K562 (cell line): ENCODE measurements around the gene PLCD1. TPM values are rescaled to one million over a fixed set of nuclear protein-coding genes. Genes with fewer than 3 reads are reported as not detected.

Experiments used
- ATAC-seq: fragments of 200-7000 bp; cut with Tn5 transposase; 3 replicates; pipeline ENCODE4 v1.9.1; 2020; ENCODE audit warnings: moderate library complexity
- BruUV-seq: library from RNA; stranded (reverse); fragments of 400-500 nt; replicated peaks from 2 replicates; lab custom pipeline; 2021; lab: Mats Ljungman, UMichigan
- CTCF ChIA-PET: fragments of 300-600 bp; formaldehyde crosslinking; extraction: SDS; loops from one replicate; lab custom pipeline; 2021; ENCODE audit warnings: low intra/inter-chr PET ratio; lab: Yijun Ruan, JAX
- POLR2A ChIA-PET: fragments of 300-600, 350-650 bp; sonication (Branson Sonifier 250); formaldehyde crosslinking; extraction: SDS; loops from one replicate; lab custom pipeline; 2021; ENCODE audit warnings: antibody characterized with exemption, inconsistent platforms; lab: Yijun Ruan, JAX
- DNase-seq, 4 experiments: peaks; one replicate each; pipeline versions ENCODE4 v3.0.0 to v3.0.0-alpha.2; 2011 to 2018; ENCODE audit warnings: low spot score in 3 of 4, mixed read lengths in 3 of 4; ENCODE audit errors: extremely low read depth in 1 of 4
- FAIRE-seq: peaks from 2 replicates; lab custom pipeline; 2011; peaks lifted over from hg19 to GRCh38; lab: Jason Lieb, UNC
- H2AFZ ChIP-seq: 2 replicates; pipeline ENCODE4 v1.6.0; 2011; ENCODE audit warnings: low read depth, low read length, control low read depth, inconsistent platforms
- H3K27ac ChIP-seq: fragments of 200-600 bp; 3 replicates; pipeline ENCODE4 v1.8.0; 2011; ENCODE audit warnings: low read depth, mild to moderate bottlenecking, control low read depth, inconsistent platforms, low read length, moderate library complexity, mixed read lengths; ENCODE audit errors: extremely low read depth
- H3K27me3 ChIP-seq, 2 experiments: fragments of 300-600 bp in 1 of 2; 2 replicates in 1 of 2; 3 replicates in 1 of 2; pipeline versions ENCODE4 v1.6.0 to v1.8.0; 2011; ENCODE audit warnings: inconsistent platforms in 2 of 2, low read length in 2 of 2, mild to moderate bottlenecking in 1 of 2, mixed read lengths in 1 of 2, moderate library complexity in 1 of 2; ENCODE audit not compliant: control insufficient read depth in 2 of 2, insufficient read depth in 2 of 2
- H3K36me3 ChIP-seq: fragments of 300-600 bp; 3 replicates; pipeline ENCODE4 v1.8.0; 2011; ENCODE audit warnings: mild to moderate bottlenecking, low read length, inconsistent platforms; ENCODE audit not compliant: control insufficient read depth, insufficient read depth
- H3K4me1 ChIP-seq, 2 experiments: fragments of 200-600 bp in 1 of 2; replicated peaks in 1 of 2; 2 replicates in 1 of 2; 3 replicates in 1 of 2; pipeline versions ENCODE4 v1.5.1 to v1.8.0; 2011; ENCODE audit warnings: inconsistent platforms in 2 of 2, low read length in 2 of 2, mild to moderate bottlenecking in 1 of 2, mixed read lengths in 1 of 2, moderate library complexity in 1 of 2; ENCODE audit not compliant: control insufficient read depth in 2 of 2, insufficient read depth in 2 of 2
- H3K4me2 ChIP-seq: 2 replicates; pipeline ENCODE4 v1.6.1; 2011; ENCODE audit warnings: low read length, control low read depth, inconsistent platforms, mixed read lengths; ENCODE audit not compliant: insufficient read depth
- H3K4me3 ChIP-seq: fragments of 200-600 bp; sonication (generic), shearing (Covaris generic); 2 replicates; pipeline ENCODE4 v1.5.1; 2016; ENCODE audit warnings: control low read depth, inconsistent platforms
- H3K79me2 ChIP-seq: fragments of 200-600 bp; 3 replicates; pipeline ENCODE4 v1.8.0; 2011; ENCODE audit warnings: low read length, inconsistent platforms; ENCODE audit not compliant: control insufficient read depth, insufficient read depth
- H3K9ac ChIP-seq, 2 experiments: 2 replicates each; pipeline versions ENCODE4 v1.6.0 to v1.6.1; 2011; ENCODE audit warnings: low read depth in 2 of 2, low read length in 2 of 2, control low read depth in 1 of 2, inconsistent platforms in 1 of 2, mild to moderate bottlenecking in 1 of 2, mixed read lengths in 1 of 2; ENCODE audit not compliant: insufficient read depth in 1 of 2
- H3K9me1 ChIP-seq: one replicate; pipeline ENCODE4 v1.6.0; 2011; ENCODE audit warnings: inconsistent platforms, mild to moderate bottlenecking, low read length, moderate library complexity; ENCODE audit not compliant: control insufficient read depth, insufficient read depth
- H3K9me3 ChIP-seq: replicated peaks from 2 replicates; pipeline ENCODE4 v1.5.1; 2011; ENCODE audit warnings: low read depth, low read length, inconsistent platforms; ENCODE audit not compliant: control insufficient read depth, insufficient read depth
- H4K20me1 ChIP-seq: replicated peaks from 2 replicates; pipeline ENCODE4 v1.6.1; 2011; ENCODE audit warnings: low read length, inconsistent platforms, mixed read lengths; ENCODE audit not compliant: control insufficient read depth, insufficient read depth
- CAMTA2 ChIP-seq: fragments of 250-450 bp; sonication (Bioruptor Pico); conservative IDR thresholded peaks from 2 replicates; pipeline ENCODE4 v1.5.1; 2022
- FOXP1 ChIP-seq: sonication (generic); formaldehyde crosslinking; IDR thresholded peaks from 2 replicates; pipeline ENCODE4 v1.8.0; 2022; ENCODE audit warnings: mild to moderate bottlenecking, missing genetic modification reagents
- GABPA ChIP-seq: fragments of 200-800 bp; sonication (Bioruptor generic); conservative IDR thresholded peaks from 2 replicates; pipeline ENCODE4 v1.6.1; 2016; ENCODE audit warnings: low read depth, missing genetic modification characterization, missing compliant biosample characterization
- MAFK ChIP-seq: IDR thresholded peaks from 2 replicates; pipeline ENCODE4 v1.6.1; 2011; ENCODE audit warnings: low read length, improper control_type of control experiment
- MBD2 ChIP-seq: sonication (generic); IDR thresholded peaks from 2 replicates; pipeline ENCODE4 v1.6.1; 2016; ENCODE audit warnings: low read depth, borderline replicate concordance
- MCM5 ChIP-seq: fragments of 450-650 bp; IDR thresholded peaks from 2 replicates; pipeline ENCODE4 v1.6.1; 2016; ENCODE audit warnings: low read depth
- POLR2AphosphoS2 ChIP-seq: IDR thresholded peaks from 2 replicates; pipeline ENCODE4 v1.6.1; 2012; ENCODE audit warnings: low read length, improper control_type of control experiment
- POLR2B ChIP-seq: fragments of 450-650 bp; IDR thresholded peaks from 2 replicates; pipeline ENCODE4 v1.6.1; 2018; ENCODE audit warnings: low read depth; ENCODE audit not compliant: partially characterized antibody
- RBM25 ChIP-seq: fragments of 200-400 bp; formaldehyde crosslinking; IDR thresholded peaks from 2 replicates; pipeline ENCODE4 v1.6.1; 2018; ENCODE audit warnings: low read length, low read depth, moderate library complexity; ENCODE audit not compliant: severe bottlenecking
- RBM34 ChIP-seq: fragments of 200-400 bp; formaldehyde crosslinking; IDR thresholded peaks from 2 replicates; pipeline ENCODE4 v1.6.1; 2018; ENCODE audit warnings: low read length, borderline replicate concordance; ENCODE audit not compliant: insufficient read depth
- ZNF589 ChIP-seq: fragments of 200-800 bp; sonication (Bioruptor generic); IDR thresholded peaks from 2 replicates; pipeline ENCODE4 v1.6.1; 2016; ENCODE audit warnings: low read depth, missing genetic modification characterization, missing compliant biosample characterization
- WGBS: fragments of 100-300 bp; shearing (Covaris generic); methylation state at CpG from one replicate; pipeline ENCODE4 v1.1.6; 2016; ENCODE audit warnings: low coverage, mixed read lengths; ENCODE audit not compliant: insufficient coverage; ENCODE audit errors: missing lambda C conversion rate; 5-methylcytosine and 5-hydroxymethylcytosine counted together
- in situ Hi-C: fragments of 300-500 bp; cut with MboI; formaldehyde crosslinking; loops from 4 replicates; pipeline ENCODE4 v1.15.0; 2018; ENCODE audit warnings: inconsistent platforms, mixed read lengths
- intact Hi-C: fragments of 100-400 bp; cut with micrococcal nuclease; formaldehyde crosslinking; loops from 2 replicates; pipeline ENCODE4 v1.14.2; 2022
- polyA plus RNA-seq, 8 experiments: library from polyadenylated mRNA; depleted of rRNA in 4 of 8; stranded (reverse) in 5 of 8; unstranded in 3 of 8; fragments of >200 nt; fragmentation: Nextera tagmentation in 2 of 8; fragmentation: Illumina TruSeq in 1 of 8; extraction: Ambion mirVana in 2 of 8; extraction: Trizol in 1 of 8; gene quantifications; 2 replicates each; pipeline versions ENCODE4 v1.2.1 to v1.2.3, GENCODE V29; 2011 to 2014; ENCODE audit warnings: inconsistent platforms in 1 of 8, missing spikeins in 1 of 8
- total RNA-seq, 7 experiments: library from RNA; depleted of rRNA in 6 of 7; stranded (reverse); fragments of >200 nt in 6 of 7; fragmentation: Illumina TruSeq in 2 of 7; extraction: Trizol in 2 of 7; gene quantifications; 2 replicates each; pipeline versions ENCODE4 v1.2.1 to v1.2.3, GENCODE V29; 2011 to 2021; ENCODE audit warnings: low replicate concordance in 1 of 7
- TF ChIP-seq, protein P1 (sequence below): sonication (generic); formaldehyde crosslinking; IDR thresholded peaks from 2 replicates; pipeline ENCODE4 v1.8.0; 2022; ENCODE audit warnings: missing genetic modification reagents, mild to moderate bottlenecking, moderate library complexity, borderline replicate concordance
- TF ChIP-seq, protein P2 (sequence below): IDR thresholded peaks from 2 replicates; pipeline ENCODE4 v1.6.1; 2011; ENCODE audit not compliant: insufficient read length; ENCODE audit errors: extremely low read depth

The PLCD1 gene
- total and polyA plus RNA-seq, 9 of the 15 experiments (the other 6 are each of a cell fraction or from before 2014, with no cell fraction given): 5.4 to 209 (median 116) TPM

DNA sequence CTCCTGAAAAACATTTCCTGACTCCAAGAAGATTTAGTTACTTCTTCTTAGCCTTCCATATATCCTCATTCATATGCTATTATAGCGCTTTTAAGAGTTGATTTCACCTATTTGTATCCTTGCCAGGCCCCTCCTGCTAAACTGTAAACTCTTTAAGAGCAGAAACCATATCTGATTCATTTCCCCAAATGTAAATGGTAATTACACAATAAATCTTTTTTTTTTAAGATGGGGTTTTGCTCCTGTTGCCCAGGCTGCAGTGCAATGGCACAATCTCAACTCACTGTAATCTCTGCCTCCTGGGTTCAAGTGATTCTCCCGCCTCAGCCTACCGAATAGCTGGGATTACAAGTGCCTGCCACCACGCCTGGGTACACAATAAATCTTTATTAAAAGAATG lies 14.0 kb upstream of the PLCD1 start:
- Histone ChIP-seq H3K9me3 (no peaks in the 10 kb centered on the region), H3K79me2 (no peaks in the 10 kb centered on the region), H3K4me2 (no peak overlapping the region), H3K36me3 (no peaks in the 10 kb centered on the region), H3K27ac (no peak overlapping the region), H4K20me1 (no peaks in the 10 kb centered on the region), H3K4me1 (peaks cover 4 to 9% of the 10 kb centered on the region in 2 experiments; a peak in 4 of 5 replicates), H2AFZ (no peak overlapping the region), H3K27me3 (peaks cover 32 to 42% of the 10 kb centered on the region in 2 experiments; a peak in 4 of 5 replicates), H3K4me3 (no peak overlapping the region), H3K9ac (no peak overlapping the region), H3K9me1 (no peaks in the 10 kb centered on the region)
- in situ Hi-C loops: no loop called here
- TF ChIP-seq MCM5: no peak
- TF ChIP-seq RBM25: no peak
- no peak for TF ChIP-seq FOXP1
- TF ChIP-seq GABPA (tag): no peak
- no peak for TF ChIP-seq CAMTA2 (CRISPR knock-in tag)
- TF ChIP-seq, protein P1, sequence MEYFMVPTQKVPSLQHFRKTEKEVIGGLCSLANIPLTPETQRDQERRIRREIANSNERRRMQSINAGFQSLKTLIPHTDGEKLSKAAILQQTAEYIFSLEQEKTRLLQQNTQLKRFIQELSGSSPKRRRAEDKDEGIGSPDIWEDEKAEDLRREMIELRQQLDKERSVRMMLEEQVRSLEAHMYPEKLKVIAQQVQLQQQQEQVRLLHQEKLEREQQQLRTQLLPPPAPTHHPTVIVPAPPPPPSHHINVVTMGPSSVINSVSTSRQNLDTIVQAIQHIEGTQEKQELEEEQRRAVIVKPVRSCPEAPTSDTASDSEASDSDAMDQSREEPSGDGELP (CRISPR knock-in tag): no peak
- no peak for TF ChIP-seq POLR2AphosphoS2
- TF ChIP-seq MBD2: no peak
- no peak for TF ChIP-seq RBM34
- no peak for TF ChIP-seq POLR2B
- TF ChIP-seq MAFK: no peak
- TF ChIP-seq, protein P2, sequence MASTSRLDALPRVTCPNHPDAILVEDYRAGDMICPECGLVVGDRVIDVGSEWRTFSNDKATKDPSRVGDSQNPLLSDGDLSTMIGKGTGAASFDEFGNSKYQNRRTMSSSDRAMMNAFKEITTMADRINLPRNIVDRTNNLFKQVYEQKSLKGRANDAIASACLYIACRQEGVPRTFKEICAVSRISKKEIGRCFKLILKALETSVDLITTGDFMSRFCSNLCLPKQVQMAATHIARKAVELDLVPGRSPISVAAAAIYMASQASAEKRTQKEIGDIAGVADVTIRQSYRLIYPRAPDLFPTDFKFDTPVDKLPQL: no peak
- no peak for TF ChIP-seq ZNF589 (CRISPR knock-in tag)
- ChIA-PET POLR2A (no interaction called here), CTCF (no interaction called here)
- DNase-seq (no peak), FAIRE-seq (no peak), ATAC-seq (no peak)
- WGBS: 2% methylated on average over 4 of the region's 4 CpGs
- intact Hi-C loops: no loop called here
- BruUV-seq: no TSS peak
